Measurements from ENCODE around the gene COL1A2. TPM values are rescaled to one million over a fixed set of nuclear protein-coding genes. Genes with fewer than 3 reads are reported as not detected.

The COL1A2 gene
- total RNA-seq, 1 donor from 2014 or later = 6.8 TPM

GRCh38 chr7:94396596-94396995, 1.9 kb downstream of the COL1A2 start:
- H3K27ac Mint-ChIP-seq (ENCODE audit: unreplicated experiment) = no peak overlapping the region
- no peaks in the 10 kb centered on the region for H3K36me3 Mint-ChIP-seq (ENCODE audit: unreplicated experiment)
- H3K9me3 Mint-ChIP-seq (ENCODE audit: unreplicated experiment) = peaks cover 3% of the 10 kb centered on the region
- H3K4me1 Mint-ChIP-seq (ENCODE audit: low read depth, unreplicated experiment) = peaks cover 8% of the 10 kb centered on the region
- no peaks in the 10 kb centered on the region for H3K27me3 Mint-ChIP-seq (ENCODE audit: unreplicated experiment)
- H3K4me3 Mint-ChIP-seq (ENCODE audit: unreplicated experiment) = no peak overlapping the region
- TF ChIP-seq, protein P1, sequence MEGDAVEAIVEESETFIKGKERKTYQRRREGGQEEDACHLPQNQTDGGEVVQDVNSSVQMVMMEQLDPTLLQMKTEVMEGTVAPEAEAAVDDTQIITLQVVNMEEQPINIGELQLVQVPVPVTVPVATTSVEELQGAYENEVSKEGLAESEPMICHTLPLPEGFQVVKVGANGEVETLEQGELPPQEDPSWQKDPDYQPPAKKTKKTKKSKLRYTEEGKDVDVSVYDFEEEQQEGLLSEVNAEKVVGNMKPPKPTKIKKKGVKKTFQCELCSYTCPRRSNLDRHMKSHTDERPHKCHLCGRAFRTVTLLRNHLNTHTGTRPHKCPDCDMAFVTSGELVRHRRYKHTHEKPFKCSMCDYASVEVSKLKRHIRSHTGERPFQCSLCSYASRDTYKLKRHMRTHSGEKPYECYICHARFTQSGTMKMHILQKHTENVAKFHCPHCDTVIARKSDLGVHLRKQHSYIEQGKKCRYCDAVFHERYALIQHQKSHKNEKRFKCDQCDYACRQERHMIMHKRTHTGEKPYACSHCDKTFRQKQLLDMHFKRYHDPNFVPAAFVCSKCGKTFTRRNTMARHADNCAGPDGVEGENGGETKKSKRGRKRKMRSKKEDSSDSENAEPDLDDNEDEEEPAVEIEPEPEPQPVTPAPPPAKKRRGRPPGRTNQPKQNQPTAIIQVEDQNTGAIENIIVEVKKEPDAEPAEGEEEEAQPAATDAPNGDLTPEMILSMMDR (IDR thresholded peaks at IDR 0.05; ENCODE audit: partially characterized antibody, unreplicated experiment) = no peak
- DNase-seq = no peak

- H3K9me3 Mint-ChIP-seq (ENCODE audit: unreplicated experiment) = peaks cover 3% of the 10 kb centered on the region
- H3K36me3 Mint-ChIP-seq (ENCODE audit: unreplicated experiment) = no peaks in the 10 kb centered on the region
- no peak overlapping the region for H3K4me3 Mint-ChIP-seq (ENCODE audit: unreplicated experiment)
- peaks cover 8% of the 10 kb centered on the region for H3K4me1 Mint-ChIP-seq (ENCODE audit: low read depth, unreplicated experiment)
- no peak overlapping the region for H3K27ac Mint-ChIP-seq (ENCODE audit: unreplicated experiment)
- no peaks in the 10 kb centered on the region for H3K27me3 Mint-ChIP-seq (ENCODE audit: unreplicated experiment)
- TF ChIP-seq, protein P1 (IDR thresholded peaks at IDR 0.05; ENCODE audit: partially characterized antibody, unreplicated experiment) = no peak
- no peak for DNase-seq
Observed at GRCh38 chr7:94397722-94398121, 3.0 kb downstream of the COL1A2 start.

DNA sequence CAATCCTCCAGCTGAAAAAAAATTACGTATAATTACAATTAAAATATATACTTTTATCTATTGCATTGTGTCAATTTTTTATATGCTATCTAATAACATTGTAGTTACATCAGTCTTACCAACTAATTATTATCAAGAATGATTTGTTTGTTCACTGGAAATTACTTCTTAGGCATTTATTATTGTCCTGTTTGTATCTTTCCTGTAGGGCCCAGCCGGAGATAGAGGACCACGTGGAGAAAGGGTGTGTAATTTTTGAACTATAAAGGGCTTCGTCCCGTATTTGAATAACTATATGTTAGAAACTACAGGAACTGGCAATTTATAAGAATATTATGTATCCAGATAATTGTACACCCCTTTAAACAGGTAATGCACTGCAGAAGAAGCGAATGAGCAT, 4.1 kb downstream of the COL1A2 start:
- Mint-ChIP-seq H3K27ac (ENCODE audit: unreplicated experiment) (no peak overlapping the region), H3K9me3 (ENCODE audit: unreplicated experiment) (no peaks in the 10 kb centered on the region)

DNA sequence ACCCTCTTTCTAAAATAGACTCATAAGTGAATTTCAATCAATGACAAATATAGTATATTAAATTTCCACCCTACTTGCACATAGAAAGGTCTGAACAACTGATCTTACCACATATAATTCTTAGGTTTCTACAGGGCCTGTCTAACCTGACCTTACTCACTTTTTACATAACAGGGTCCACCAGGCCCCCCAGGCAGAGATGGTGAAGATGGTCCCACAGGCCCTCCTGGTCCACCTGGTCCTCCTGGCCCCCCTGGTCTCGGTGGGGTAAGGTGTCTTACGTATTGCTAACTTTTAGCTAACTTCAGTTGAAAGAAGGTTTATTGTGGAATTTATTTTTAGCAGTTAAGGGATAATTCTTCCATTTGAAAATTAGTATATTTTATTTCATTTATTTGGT, 5.3 kb downstream of the COL1A2 start:
- Mint-ChIP-seq H3K27ac (ENCODE audit: unreplicated experiment) (no peak overlapping the region), H3K9me3 (ENCODE audit: unreplicated experiment) (no peaks in the 10 kb centered on the region), H3K4me1 (ENCODE audit: low read depth, unreplicated experiment) (peaks cover 8% of the 10 kb centered on the region), H3K4me3 (ENCODE audit: unreplicated experiment) (no peak overlapping the region), H3K27me3 (ENCODE audit: unreplicated experiment) (no peaks in the 10 kb centered on the region), H3K36me3 (ENCODE audit: unreplicated experiment) (no peaks in the 10 kb centered on the region)
- no peak for DNase-seq
- TF ChIP-seq, protein P1 (IDR thresholded peaks at IDR 0.05; ENCODE audit: partially characterized antibody, unreplicated experiment) = no peak

More for the DNA sequence above, 4.1 kb downstream of the COL1A2 start:
- TF ChIP-seq, protein P1 (IDR thresholded peaks at IDR 0.05; ENCODE audit: partially characterized antibody, unreplicated experiment) = no peak
- no peak for DNase-seq
- H3K4me1 Mint-ChIP-seq (ENCODE audit: low read depth, unreplicated experiment) = peaks cover 9% of the 10 kb centered on the region
- H3K27me3 Mint-ChIP-seq (ENCODE audit: unreplicated experiment) = no peaks in the 10 kb centered on the region
- no peak overlapping the region for H3K4me3 Mint-ChIP-seq (ENCODE audit: unreplicated experiment)
- H3K36me3 Mint-ChIP-seq (ENCODE audit: unreplicated experiment) = no peaks in the 10 kb centered on the region

- H3K27ac Mint-ChIP-seq (ENCODE audit: unreplicated experiment) = no peak overlapping the region
- TF ChIP-seq, protein P1 (IDR thresholded peaks at IDR 0.05; ENCODE audit: partially characterized antibody, unreplicated experiment) = no peak
- H3K27me3 Mint-ChIP-seq (ENCODE audit: unreplicated experiment) = no peaks in the 10 kb centered on the region
- H3K9me3 Mint-ChIP-seq (ENCODE audit: unreplicated experiment) = no peaks in the 10 kb centered on the region
- no peak overlapping the region for H3K4me3 Mint-ChIP-seq (ENCODE audit: unreplicated experiment)
- H3K4me1 Mint-ChIP-seq (ENCODE audit: low read depth, unreplicated experiment) = peaks cover 4% of the 10 kb centered on the region
- no peak for DNase-seq
- H3K36me3 Mint-ChIP-seq (ENCODE audit: unreplicated experiment) = no peaks in the 10 kb centered on the region
Observed at GRCh38 chr7:94400643-94401427, 6.1 kb downstream of the COL1A2 start.

Measured in glutamatergic neuron (in vitro differentiated cells).